Measurements from ENCODE around the gene TTK.
A peak's percentile ranks its signal among the peaks of the same experiment; 100 is the strongest.

Gene TTK

DNA sequence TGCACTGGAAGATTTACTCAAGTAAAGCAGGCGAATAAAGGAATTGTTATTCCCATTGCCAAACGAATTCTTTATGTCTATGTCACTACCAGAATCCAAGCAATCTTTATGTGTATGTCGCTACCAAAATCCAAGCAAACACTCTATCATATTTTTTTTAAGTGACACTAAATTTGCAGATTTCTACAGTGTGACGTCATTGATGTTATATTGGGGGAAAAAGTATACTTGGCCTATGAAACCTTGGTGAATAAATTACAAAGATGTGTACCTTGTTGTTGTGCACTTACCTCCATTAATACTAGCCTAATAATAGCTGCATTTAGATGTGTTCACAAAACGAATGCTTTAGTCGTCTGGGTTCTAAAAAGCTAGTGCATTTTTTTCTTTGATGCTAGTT is 957 bp downstream of the TTK start:
- TF ChIP-seq CTCF (IDR thresholded peaks at IDR 0.05; ENCODE audit: poor library complexity, severe bottlenecking), result no peak
- Histone ChIP-seq H3K4me3 (ENCODE audit: severe bottlenecking) (peak overlapping the region; percentile 74), H3K27me3 (ENCODE audit: insufficient read depth, poor library complexity, severe bottlenecking) (no peaks in the 10 kb centered on the region), H3K36me3 (ENCODE audit: low read depth) (peaks cover 48% of the 10 kb centered on the region), H3K4me1 (ENCODE audit: insufficient read depth, poor library complexity, severe bottlenecking) (peaks cover 9% of the 10 kb centered on the region), H3K9me3 (ENCODE audit: severe bottlenecking) (no peaks in the 10 kb centered on the region), H3K27ac (ENCODE audit: poor library complexity, severe bottlenecking) (peak overlapping the region; percentile 56)
- ATAC-seq (ENCODE audit: low read depth), result no peak
- DNase-seq (ENCODE audit: low spot score), result no peak

DNA sequence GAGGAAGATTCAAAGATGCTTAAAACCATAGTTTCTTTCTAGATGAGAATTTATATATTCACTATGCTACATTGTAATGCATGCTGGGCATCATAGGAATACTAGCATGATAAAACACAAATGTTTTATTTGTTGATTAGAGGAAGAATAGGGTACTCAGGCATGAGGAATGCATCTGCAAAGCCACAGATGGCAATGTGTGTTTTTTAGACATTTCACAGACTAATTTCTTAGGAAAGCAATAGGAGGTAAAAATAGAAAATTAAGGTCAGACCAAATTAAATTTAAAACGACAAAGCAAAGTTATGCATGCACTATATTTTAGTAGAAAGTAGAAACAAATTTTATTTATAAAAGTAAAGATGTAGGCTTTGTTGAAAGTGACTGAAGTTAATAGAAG is 2.1 kb downstream of the TTK start:
- no peaks in the 10 kb centered on the region for H3K27me3 ChIP-seq (ENCODE audit: insufficient read depth, poor library complexity, severe bottlenecking)
- no peaks in the 10 kb centered on the region for H3K9me3 ChIP-seq (ENCODE audit: severe bottlenecking)
- ATAC-seq (ENCODE audit: low read depth) (no peak), DNase-seq (ENCODE audit: low spot score) (no peak)
- no peak for TF ChIP-seq CTCF (IDR thresholded peaks at IDR 0.05; ENCODE audit: poor library complexity, severe bottlenecking)
- peaks cover 60% of the 10 kb centered on the region for H3K36me3 ChIP-seq (ENCODE audit: low read depth)
- no peak overlapping the region for H3K4me3 ChIP-seq (ENCODE audit: severe bottlenecking)
- no peak overlapping the region for H3K27ac ChIP-seq (ENCODE audit: poor library complexity, severe bottlenecking)
- peaks cover 9% of the 10 kb centered on the region for H3K4me1 ChIP-seq (ENCODE audit: insufficient read depth, poor library complexity, severe bottlenecking)

- no peak overlapping the region for H3K4me3 ChIP-seq (ENCODE audit: severe bottlenecking)
- no peak for TF ChIP-seq CTCF (IDR thresholded peaks at IDR 0.05; ENCODE audit: poor library complexity, severe bottlenecking)
These were observed 5.1 kb downstream of the TTK start for GRCh38 chr6:80009531-80009930.

GRCh38 chr6:80010288-80010687 is 5.8 kb downstream of the TTK start:
- no peak overlapping the region for H3K4me3 ChIP-seq (ENCODE audit: severe bottlenecking)

More at GRCh38 chr6:80009531-80009930, 5.1 kb downstream of the TTK start:
- Histone ChIP-seq H3K27me3 (ENCODE audit: insufficient read depth, poor library complexity, severe bottlenecking) (no peaks in the 10 kb centered on the region), H3K36me3 (ENCODE audit: low read depth) (peaks cover 89% of the 10 kb centered on the region), H3K9me3 (ENCODE audit: severe bottlenecking) (no peaks in the 10 kb centered on the region), H3K4me1 (ENCODE audit: insufficient read depth, poor library complexity, severe bottlenecking) (peaks cover 9% of the 10 kb centered on the region), H3K27ac (ENCODE audit: poor library complexity, severe bottlenecking) (no peak overlapping the region)
- ATAC-seq (ENCODE audit: low read depth) (no peak), DNase-seq (ENCODE audit: low spot score) (no peak)

More at GRCh38 chr6:80010288-80010687, 5.8 kb downstream of the TTK start:
- H3K36me3 ChIP-seq (ENCODE audit: low read depth), result peaks cover 97% of the 10 kb centered on the region
- DNase-seq (ENCODE audit: low spot score) (no peak), ATAC-seq (ENCODE audit: low read depth) (no peak)
- H3K9me3 ChIP-seq (ENCODE audit: severe bottlenecking), result no peaks in the 10 kb centered on the region
- TF ChIP-seq CTCF (IDR thresholded peaks at IDR 0.05; ENCODE audit: poor library complexity, severe bottlenecking), result no peak
- H3K27ac ChIP-seq (ENCODE audit: poor library complexity, severe bottlenecking), result no peak overlapping the region
- peaks cover 9% of the 10 kb centered on the region for H3K4me1 ChIP-seq (ENCODE audit: insufficient read depth, poor library complexity, severe bottlenecking)
- H3K27me3 ChIP-seq (ENCODE audit: insufficient read depth, poor library complexity, severe bottlenecking), result no peaks in the 10 kb centered on the region

Measured in RWPE2 (cell line).